C4-2B (cell line): Measurements from ENCODE around the gene RPS26.

Source experiments
- ZFX ChIP-seq: fragments of 450-650 bp; IDR thresholded peaks from 2 replicates; pipeline ENCODE4 v1.6.1; 2017
- TF ChIP-seq, protein P1 (sequence below): fragments of 450-650 bp; conservative IDR thresholded peaks from 2 replicates; pipeline ENCODE4 v1.5.1; 2017; ENCODE audit warnings: mild to moderate bottlenecking

DNA sequence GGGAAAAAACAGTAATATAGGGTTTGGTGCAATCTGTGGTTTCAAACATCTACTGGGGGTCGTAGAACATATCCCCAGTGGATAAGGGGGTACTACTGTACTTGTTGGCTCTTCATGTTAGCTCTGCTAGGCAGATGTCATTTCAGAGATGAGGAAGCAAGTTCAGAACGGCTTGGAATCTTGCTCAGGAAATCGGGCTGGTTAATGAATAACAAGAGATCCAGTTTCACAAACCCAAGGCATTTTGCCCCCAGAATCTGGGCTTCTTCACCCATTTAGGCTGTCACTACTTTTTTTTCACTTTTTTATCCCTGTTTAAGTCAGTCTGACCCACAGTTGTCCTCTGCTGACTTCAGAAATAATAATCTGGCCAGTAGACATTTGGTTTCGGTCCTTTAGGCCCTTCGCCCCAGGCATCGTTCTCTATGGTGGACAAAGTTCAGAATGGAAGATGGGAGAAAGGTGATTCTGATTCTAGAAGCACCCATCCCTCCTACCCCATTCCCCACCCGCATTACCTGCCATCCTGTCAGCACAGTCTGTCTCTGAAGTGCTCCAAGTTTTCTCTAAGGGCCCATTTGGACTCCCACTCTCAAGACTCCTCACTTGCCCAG is 40.1 kb upstream of the RPS26 start:
- TF ChIP-seq, protein P1, sequence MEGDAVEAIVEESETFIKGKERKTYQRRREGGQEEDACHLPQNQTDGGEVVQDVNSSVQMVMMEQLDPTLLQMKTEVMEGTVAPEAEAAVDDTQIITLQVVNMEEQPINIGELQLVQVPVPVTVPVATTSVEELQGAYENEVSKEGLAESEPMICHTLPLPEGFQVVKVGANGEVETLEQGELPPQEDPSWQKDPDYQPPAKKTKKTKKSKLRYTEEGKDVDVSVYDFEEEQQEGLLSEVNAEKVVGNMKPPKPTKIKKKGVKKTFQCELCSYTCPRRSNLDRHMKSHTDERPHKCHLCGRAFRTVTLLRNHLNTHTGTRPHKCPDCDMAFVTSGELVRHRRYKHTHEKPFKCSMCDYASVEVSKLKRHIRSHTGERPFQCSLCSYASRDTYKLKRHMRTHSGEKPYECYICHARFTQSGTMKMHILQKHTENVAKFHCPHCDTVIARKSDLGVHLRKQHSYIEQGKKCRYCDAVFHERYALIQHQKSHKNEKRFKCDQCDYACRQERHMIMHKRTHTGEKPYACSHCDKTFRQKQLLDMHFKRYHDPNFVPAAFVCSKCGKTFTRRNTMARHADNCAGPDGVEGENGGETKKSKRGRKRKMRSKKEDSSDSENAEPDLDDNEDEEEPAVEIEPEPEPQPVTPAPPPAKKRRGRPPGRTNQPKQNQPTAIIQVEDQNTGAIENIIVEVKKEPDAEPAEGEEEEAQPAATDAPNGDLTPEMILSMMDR, result no peak
- TF ChIP-seq ZFX, result no peak
